GM19468 (cell line): ENCODE data around the gene ERC2.

Experiments
- ATAC-seq: cut with Tn5 transposase; IDR thresholded peaks from one replicate; pipeline ENCODE4 v1.9.1; 2021; ENCODE audit warnings: mild to moderate bottlenecking, moderate library complexity, moderate number of reproducible peaks; ENCODE audit not compliant: unreplicated experiment; ENCODE audit errors: extremely low read depth

The ERC2 gene

GRCh38 chr3:55909373-55909772 lies 558.9 kb downstream of the ERC2 start:
- no peak for ATAC-seq

GRCh38 chr3:55907616-55908015 lies 560.7 kb downstream of the ERC2 start:
- ATAC-seq, result no peak

- no peak for ATAC-seq
These were observed 561.4 kb downstream of the ERC2 start for GRCh38 chr3:55906896-55907295.

- no peak for ATAC-seq
These were observed 563.6 kb downstream of the ERC2 start for GRCh38 chr3:55904716-55905115.

GRCh38 chr3:55903680-55904079 lies 564.6 kb downstream of the ERC2 start:
- ATAC-seq, result no peak

- ATAC-seq, result no peak
These were observed 565.9 kb downstream of the ERC2 start for GRCh38 chr3:55902221-55902900.

GRCh38 chr3:55899887-55900286 lies 568.4 kb downstream of the ERC2 start:
- ATAC-seq, result no peak

GRCh38 chr3:55897573-55898224 lies 570.6 kb downstream of the ERC2 start:
- no peak for ATAC-seq

- ATAC-seq, result no peak
These were observed 572.2 kb downstream of the ERC2 start for GRCh38 chr3:55895897-55896566.

GRCh38 chr3:55894605-55895004 lies 573.7 kb downstream of the ERC2 start:
- ATAC-seq, result no peak

- ATAC-seq, result no peak
These were observed 575.1 kb downstream of the ERC2 start for GRCh38 chr3:55893045-55893664.

- no peak for ATAC-seq
These were observed 577.2 kb downstream of the ERC2 start for GRCh38 chr3:55891106-55891505.

GRCh38 chr3:55888282-55888885 lies 579.9 kb downstream of the ERC2 start:
- no peak for ATAC-seq

GRCh38 chr3:55885721-55886120 lies 582.5 kb downstream of the ERC2 start:
- ATAC-seq, result no peak

GRCh38 chr3:55884491-55885285 lies 583.6 kb downstream of the ERC2 start:
- no peak for ATAC-seq

- ATAC-seq, result no peak
These were observed 584.2 kb downstream of the ERC2 start for GRCh38 chr3:55884066-55884465.

- ATAC-seq, result no peak
These were observed 586.3 kb downstream of the ERC2 start for GRCh38 chr3:55882006-55882405.

GRCh38 chr3:55880357-55880756 lies 587.9 kb downstream of the ERC2 start:
- ATAC-seq, result no peak

GRCh38 chr3:55879901-55880331 lies 588.4 kb downstream of the ERC2 start:
- ATAC-seq, result no peak

GRCh38 chr3:55877703-55878102 lies 590.6 kb downstream of the ERC2 start:
- no peak for ATAC-seq
